Mononuclear cell (primary cell): ENCODE results near the gene STIM1. TPM values are rescaled to one million over a fixed set of nuclear protein-coding genes. Genes with fewer than 3 reads are reported as not detected.
A peak's percentile ranks its signal among the peaks of the same experiment; 100 is the strongest.
"Not testable (repeated sequence)": the region's sequence is repeated elsewhere in the genome, so short reads cannot be mapped to it uniquely, and the experiment has no call there.

ENCODE experiments used
- H3K27me3 ChIP-seq: 2 replicates; pipeline ENCODE4 v1.6.0; 2011; ENCODE audit warnings: low read length, control low read depth; ENCODE audit not compliant: insufficient read depth
- H3K4me1 ChIP-seq: 2 replicates; pipeline ENCODE4 v1.5.1; 2011; ENCODE audit warnings: mild to moderate bottlenecking, low read length, control low read depth; ENCODE audit not compliant: insufficient read depth
- H3K4me3 ChIP-seq: 2 replicates; pipeline ENCODE4 v1.5.1; 2011; ENCODE audit warnings: mild to moderate bottlenecking, low read length, moderate library complexity
- H3K9me3 ChIP-seq: 2 replicates; pipeline ENCODE4 v1.5.1; 2011; ENCODE audit warnings: low read depth, mild to moderate bottlenecking, control low read depth, low read length
- total RNA-seq: library from RNA; depleted of rRNA; stranded (reverse); fragments of >200 nt; gene quantifications from one replicate; pipeline ENCODE4 v1.2.3, GENCODE V29; 2012

The STIM1 gene
- 55.8 TPM for total RNA-seq

DNA sequence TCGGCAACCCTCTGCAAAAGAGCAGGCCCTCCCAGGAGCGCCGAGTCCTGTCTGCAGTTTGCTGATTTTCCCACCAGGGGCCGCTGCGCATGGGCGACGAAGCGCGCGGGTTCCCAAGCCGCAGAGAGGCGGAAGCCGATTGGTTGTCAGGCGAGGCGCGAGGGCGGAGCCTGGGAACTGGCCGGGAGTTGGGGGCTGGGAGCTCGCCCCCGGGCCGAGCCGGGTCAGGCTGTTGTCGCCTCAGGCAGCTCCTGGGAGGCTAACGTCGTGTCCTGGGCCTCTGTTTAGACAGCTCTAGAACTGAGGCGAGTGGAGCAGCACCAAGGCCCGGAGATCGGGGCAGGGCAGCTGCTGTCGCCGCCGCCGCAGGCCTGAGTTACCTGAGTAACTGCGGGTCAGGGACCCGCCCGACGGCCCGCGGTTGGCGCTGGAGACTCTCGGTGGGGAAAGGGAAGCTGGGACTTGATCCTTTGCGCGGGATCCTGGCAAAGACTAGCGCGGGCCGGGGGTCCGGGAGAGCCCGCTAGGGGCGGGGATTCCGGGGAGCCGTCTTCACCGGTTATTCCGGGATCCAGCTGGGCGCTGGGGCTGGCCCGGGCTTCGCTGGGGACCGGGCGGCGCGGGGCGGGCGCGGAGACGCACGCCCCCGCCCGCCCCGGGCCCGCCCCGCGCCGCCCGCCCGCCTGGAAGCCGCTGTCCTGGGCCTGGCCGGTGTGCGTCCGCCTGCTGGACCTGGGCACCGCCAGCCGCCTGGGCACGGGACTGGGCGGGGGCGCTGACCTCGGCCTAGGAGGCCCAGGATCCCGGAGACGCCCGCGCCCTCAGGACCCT is at the start of gene STIM1:
TSS of gene STIM1 (plus strand) at position 688 of the 831 bp plus-strand sequence. CDS start 607 bp downstream, outside the sequence.
- peaks cover 56% of the 10 kb centered on the region for H3K4me1 ChIP-seq
- H3K9me3 ChIP-seq = no peaks in the 10 kb centered on the region
- no peaks in the 10 kb centered on the region for H3K27me3 ChIP-seq
- H3K4me3 ChIP-seq = peak within 1 kb of the TSS; percentile 91

DNA sequence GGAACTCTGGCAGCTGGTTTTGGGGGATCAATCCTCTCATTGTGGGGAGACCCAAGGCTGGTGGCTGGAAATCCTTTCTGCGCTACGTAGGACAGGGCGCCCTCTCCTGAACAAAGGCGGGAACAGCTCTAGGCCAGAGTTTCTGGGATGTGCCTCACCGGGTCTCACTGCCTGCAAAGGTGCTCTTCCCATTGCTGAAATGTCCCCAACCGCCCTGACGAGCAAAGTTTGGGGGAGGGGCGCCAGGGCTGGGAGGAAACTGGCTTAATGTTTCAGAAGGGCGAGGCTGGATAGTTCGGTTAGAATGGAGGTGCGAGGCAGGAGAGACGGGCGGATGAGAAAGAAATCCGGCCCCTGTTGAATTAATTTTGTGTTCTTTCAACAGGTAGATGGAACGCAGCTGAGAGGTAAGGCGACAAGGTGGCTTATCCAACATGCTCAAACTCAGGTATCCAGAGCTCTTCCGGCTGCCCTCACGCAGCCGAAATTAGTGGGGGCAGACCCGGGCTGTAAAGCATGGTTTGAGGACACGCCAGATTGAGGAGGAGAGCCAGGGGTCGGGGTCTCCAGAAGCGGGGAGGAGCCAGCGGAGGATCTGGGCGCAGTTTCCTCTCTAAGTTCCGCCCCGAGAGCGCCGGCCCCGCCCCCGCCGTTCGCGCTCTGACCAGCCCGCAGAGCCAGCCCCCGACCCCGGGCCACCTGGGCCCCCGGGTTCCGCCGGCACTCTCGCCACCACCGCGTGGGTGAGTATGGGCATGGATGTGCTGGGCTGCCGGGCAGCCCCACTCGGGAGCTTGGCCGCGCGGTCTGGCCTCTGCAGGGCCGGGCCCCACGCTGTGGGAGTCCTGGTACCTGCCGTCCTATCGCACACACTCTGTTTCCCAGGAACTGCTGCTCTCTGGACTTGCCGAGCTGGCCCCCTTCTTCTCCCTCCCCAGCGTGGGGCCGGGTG is 47.3 kb upstream of the STIM1 start, which contains the start of gene PGAP2:
TSS of gene PGAP2 (plus strand) at position 652 of the 952 bp plus-strand sequence. CDS start 2,700 bp downstream, outside the sequence.
- Histone ChIP-seq H3K4me3 (peak within 1 kb of the TSS; percentile 86), H3K9me3 (no peaks in the 10 kb centered on the region), H3K4me1 (peaks cover 15% of the 10 kb centered on the region), H3K27me3 (no peaks in the 10 kb centered on the region)

DNA sequence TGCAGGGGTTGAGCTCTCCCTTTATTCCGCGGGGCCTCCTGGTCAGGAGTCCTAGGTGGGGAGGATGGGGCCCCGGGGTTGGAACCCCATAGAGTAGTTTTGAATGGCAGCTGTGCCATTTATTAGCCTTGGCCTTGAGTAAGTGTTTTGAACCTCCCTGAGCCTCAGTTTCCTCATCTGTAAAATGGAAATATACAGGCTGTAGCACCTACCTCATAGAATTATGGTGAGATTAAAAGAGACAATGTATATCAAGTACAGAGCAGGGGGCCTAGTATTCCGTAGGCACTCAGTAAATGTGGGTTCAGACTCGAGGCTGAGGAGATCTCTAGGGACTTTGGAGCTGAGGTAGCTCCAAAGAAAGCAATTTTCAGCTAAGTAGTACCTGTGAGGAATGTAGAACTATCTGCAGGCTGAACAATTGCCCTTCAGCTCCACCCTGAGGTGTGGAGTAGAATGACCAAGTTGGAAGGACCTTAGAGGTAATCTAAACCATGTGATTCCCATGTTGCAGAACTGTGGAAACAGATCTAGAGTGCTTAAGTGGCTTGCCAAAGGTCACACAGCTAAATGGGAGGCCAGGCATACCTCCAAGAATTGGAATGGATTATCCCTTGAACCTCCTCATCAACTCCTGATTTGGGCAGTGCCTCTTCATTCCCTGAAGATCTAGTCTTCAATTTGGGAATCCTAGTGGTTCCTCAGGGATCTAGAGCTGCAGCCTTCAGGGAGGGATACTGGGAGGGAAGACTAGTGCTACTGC is 46.4 kb upstream of the STIM1 start:
- peaks cover 15% of the 10 kb centered on the region for H3K4me1 ChIP-seq
- no peaks in the 10 kb centered on the region for H3K9me3 ChIP-seq
- no peaks in the 10 kb centered on the region for H3K27me3 ChIP-seq
- peak overlapping the region; percentile 86 for H3K4me3 ChIP-seq

DNA sequence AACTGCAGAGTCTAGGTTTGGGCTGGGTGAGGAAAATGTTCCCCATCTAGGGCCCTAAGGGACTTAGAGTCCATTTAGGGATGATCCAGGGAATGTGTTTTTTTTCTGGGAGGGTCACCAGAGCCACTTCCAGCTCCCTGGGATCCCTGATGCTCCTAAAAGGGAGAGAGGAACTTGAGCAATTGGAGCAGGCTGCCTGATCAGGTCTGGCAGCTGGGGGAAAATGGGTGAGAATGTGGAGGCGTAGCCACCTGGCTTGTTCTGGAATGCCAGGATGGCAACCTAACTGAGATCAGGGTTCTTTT is 45.9 kb upstream of the STIM1 start:
- peaks cover 15% of the 10 kb centered on the region for H3K4me1 ChIP-seq
- H3K9me3 ChIP-seq = no peaks in the 10 kb centered on the region
- no peak overlapping the region for H3K4me3 ChIP-seq
- no peaks in the 10 kb centered on the region for H3K27me3 ChIP-seq

DNA sequence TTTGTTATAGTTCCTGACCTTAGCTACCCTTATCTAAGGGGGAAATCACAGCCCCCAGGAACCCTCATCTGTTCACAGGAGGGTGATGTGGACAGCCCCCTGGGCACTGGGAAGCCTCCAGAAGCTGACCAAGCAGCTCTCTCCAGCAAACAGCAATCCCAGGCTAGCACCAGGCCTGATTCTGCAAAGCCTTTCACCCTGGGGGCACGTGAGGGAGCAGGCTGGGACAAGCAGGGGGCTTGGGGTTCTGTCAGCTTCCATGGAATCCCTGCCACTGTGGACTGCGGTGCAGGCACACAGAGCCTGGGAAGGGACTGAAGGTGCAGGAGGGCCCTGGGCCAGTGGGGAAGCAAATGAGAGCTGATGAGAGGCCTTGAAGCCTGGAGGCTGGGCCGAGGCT is 45.0 kb upstream of the STIM1 start:
- no peaks in the 10 kb centered on the region for H3K9me3 ChIP-seq
- H3K4me1 ChIP-seq = peaks cover 15% of the 10 kb centered on the region
- no peaks in the 10 kb centered on the region for H3K27me3 ChIP-seq
- H3K4me3 ChIP-seq = no peak overlapping the region

DNA sequence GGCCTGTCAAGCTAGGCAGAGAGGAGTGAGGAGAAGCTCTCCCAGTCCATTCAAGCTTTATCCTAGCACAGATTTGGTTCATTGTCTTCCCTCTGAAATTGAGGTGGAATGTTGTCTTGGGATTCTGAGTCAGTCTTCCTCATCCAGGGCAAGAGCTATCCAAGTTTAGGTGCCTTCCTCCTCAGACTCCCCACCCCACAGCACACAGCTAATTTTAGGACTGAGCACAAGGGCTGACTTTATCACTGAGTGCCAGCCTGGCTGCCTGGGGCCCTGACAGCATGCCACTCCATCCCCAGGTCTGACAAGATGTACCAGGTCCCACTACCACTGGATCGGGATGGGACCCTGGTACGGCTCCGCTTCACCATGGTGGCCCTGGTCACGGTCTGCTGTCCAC is 44.5 kb upstream of the STIM1 start:
- Histone ChIP-seq H3K4me3 (no peak overlapping the region), H3K9me3 (no peaks in the 10 kb centered on the region), H3K27me3 (no peaks in the 10 kb centered on the region), H3K4me1 (peaks cover 15% of the 10 kb centered on the region)

DNA sequence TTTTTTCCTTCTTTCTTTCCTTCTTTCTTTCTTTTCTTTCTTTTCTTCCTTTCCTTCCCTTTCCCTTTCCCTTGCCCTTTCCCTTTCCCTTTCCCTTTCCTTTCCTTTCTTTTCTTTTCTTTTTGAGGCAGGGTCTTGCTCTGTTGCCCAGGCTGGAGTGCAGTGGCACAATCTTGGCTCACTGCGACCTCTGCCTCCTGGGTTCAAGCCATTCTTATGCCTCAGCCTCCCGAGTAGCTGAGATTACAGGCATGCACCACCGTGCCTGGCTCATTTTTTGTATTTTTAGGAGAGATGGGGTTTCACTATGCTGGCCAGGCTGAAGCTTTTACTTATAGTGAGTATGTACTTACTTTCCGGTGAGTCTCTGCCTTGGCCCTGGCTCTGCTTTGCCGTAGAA is 40.6 kb upstream of the STIM1 start:
- not testable (repeated sequence) for H3K4me3 ChIP-seq, H3K27me3 ChIP-seq, H3K4me1 ChIP-seq, H3K9me3 ChIP-seq

DNA sequence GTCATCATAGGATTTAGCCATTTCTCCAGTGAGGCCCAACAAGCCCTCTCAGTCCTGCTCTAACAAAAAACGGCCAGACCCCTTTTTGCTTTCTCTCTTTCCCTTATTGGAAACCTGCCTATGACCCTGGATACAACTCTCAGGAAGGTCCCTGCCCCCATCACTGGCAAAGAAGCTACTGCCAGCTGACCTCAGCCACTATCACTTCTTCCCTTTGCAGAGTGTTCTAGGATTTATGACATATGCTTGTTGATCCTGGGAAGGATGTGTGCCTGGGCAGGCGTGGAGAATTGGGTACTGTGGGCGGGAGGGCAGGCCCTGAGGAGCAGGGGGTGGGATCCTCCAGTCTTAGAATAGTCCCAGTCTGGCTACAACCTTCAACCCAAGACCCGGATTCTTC is 39.6 kb upstream of the STIM1 start:
- no peaks in the 10 kb centered on the region for H3K9me3 ChIP-seq
- H3K4me3 ChIP-seq = no peak overlapping the region
- H3K27me3 ChIP-seq = no peaks in the 10 kb centered on the region
- no peaks in the 10 kb centered on the region for H3K4me1 ChIP-seq

DNA sequence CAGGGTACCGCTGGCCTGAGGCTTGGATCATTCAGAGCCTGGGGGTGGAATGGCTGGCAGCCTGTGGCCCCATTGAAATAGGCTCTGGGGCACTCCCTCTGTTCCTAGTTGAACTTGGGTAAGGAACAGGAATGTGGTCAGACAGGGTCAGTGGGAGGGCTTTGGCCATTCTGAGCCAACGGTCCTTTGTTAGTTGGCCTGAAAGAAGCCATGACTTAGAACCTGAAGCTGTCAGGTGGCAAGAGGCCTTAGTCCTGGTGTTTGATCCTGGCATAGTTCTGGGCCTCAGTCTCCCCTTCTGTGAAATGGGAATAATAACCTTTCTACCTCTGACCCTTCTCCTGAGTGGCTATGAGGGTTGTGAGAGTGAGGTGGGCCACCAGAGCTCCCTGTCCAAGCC is 38.8 kb upstream of the STIM1 start:
- no peak overlapping the region for H3K4me3 ChIP-seq
- no peaks in the 10 kb centered on the region for H3K4me1 ChIP-seq
- H3K9me3 ChIP-seq = no peaks in the 10 kb centered on the region
- H3K27me3 ChIP-seq = no peaks in the 10 kb centered on the region

DNA sequence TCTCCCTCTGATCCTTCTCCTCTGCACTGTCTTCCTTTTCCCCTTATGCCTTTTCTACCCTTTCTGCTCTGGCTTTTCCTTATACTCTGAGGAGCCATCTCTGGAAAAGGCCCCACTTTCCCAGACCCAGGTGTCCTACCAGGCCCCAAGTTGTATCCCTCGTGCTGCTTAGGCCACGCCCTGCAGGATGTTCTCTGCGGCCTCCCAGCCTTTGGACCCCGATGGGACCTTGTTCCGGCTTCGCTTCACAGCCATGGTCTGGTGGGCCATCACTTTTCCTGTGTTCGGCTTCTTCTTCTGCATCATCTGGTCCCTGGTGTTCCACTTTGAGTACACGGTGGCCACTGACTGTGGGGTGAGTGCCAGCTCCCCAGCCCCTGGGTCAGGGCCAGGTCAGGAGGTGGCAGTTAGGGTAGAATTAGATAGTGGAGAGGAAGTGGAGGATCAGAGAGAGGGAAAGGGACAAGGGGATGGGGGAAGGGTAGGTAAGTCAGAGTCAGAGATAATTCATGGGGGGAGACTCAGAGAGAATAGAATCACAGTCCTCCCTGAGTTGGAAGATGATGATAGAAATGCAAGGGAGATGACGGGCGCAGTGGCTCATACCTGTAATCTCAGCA is 38.2 kb upstream of the STIM1 start:
- no peak overlapping the region for H3K4me3 ChIP-seq

DNA sequence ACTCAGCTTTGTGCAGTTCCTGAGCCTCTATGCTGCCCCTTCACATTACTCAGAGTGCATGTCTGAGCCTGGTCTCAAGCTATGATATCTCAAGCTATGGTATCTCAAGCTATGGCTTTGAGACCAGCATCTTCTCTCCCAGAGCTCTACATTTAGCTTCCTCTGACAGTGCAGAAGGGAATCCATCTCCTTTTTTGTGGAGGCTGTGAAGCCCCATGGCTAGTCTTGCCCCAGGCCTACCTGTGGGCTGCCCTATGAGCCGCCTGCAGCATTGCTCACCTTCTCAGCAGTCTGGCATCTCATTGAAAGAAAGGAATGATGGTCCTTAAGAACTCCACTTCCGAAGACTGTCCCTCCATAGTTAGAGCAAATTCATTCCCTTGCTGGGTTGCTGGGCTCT is 34.5 kb upstream of the STIM1 start:
- Histone ChIP-seq H3K27me3 (no peaks in the 10 kb centered on the region), H3K4me1 (peaks cover 16% of the 10 kb centered on the region), H3K9me3 (no peaks in the 10 kb centered on the region), H3K4me3 (no peak overlapping the region)

More for the DNA sequence above, 38.2 kb upstream of the STIM1 start:
- Histone ChIP-seq H3K9me3 (no peaks in the 10 kb centered on the region), H3K27me3 (no peaks in the 10 kb centered on the region), H3K4me1 (no peaks in the 10 kb centered on the region)

DNA sequence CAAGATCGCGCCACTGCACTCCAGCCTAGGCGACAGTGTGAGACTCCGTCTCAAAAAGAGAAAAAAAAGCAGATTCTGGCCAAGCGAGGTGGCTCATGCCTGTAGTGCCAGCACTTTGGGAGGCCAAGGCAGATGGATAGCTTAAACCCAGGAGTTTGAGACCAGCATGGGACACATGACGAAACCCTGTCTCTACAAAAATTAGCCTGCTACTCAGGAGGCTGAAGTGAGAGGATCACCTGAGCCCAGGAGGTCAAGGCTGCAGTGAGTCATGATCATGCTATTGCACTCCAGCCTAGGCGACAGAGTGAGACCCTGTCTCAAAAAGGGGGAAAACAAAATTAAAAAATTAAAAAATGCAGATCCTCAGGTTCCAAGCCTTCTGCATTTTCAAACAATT is 33.2 kb upstream of the STIM1 start:
- H3K4me1 ChIP-seq = peaks cover 28% of the 10 kb centered on the region
- H3K27me3 ChIP-seq = no peaks in the 10 kb centered on the region
- H3K4me3 ChIP-seq = no peak overlapping the region
- H3K9me3 ChIP-seq = no peaks in the 10 kb centered on the region

DNA sequence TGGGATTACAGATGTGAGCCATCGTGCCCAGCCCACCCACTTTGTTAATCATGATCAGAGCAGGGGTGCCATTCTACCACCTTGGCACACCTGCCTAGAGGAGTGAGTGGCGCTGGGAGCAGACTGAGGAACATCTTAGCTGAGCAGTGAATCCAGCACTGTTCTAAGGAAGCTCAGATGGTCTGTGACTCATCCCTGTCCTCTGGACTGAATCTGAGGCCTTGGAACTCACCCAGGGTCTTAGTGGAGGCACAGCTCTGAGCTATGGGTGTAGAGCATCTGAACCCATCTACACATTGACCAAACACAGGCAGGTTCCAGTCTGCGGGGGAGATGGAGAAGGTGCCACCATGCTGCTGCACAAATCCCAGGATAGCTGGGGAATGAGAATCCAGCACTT is 32.2 kb upstream of the STIM1 start:
- H3K9me3 ChIP-seq = no peaks in the 10 kb centered on the region
- H3K4me3 ChIP-seq = no peak overlapping the region
- no peaks in the 10 kb centered on the region for H3K27me3 ChIP-seq
- peaks cover 28% of the 10 kb centered on the region for H3K4me1 ChIP-seq

DNA sequence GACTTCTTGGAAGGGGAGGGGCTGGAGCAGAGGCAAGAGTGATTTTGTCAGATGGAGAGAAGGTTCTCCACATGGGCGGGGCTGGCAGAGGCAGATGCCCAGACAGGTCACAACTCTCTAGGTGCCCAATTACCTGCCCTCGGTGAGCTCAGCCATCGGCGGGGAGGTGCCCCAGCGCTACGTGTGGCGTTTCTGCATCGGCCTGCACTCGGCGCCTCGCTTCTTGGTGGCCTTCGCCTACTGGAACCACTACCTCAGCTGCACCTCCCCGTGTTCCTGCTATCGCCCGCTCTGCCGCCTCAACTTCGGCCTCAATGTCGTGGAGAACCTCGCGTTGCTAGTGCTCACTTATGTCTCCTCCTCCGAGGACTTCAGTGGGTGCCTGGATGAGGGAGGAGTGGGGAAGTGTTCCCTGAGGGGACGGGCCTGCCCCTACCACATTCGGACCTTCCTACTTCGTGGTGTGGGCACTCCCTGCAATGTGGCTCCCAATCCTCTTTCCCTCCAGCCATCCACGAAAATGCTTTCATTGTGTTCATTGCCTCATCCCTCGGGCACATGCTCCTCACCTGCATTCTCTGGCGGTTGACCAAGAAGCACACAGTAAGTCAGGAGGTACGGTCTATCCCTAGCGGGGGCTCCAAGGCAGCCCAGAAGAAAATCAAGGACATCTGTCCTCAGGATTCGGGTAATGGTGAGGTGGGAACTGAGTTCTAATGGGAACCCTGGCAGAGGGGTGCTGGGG is 31.5 kb upstream of the STIM1 start:
- H3K27me3 ChIP-seq = no peaks in the 10 kb centered on the region
- no peaks in the 10 kb centered on the region for H3K9me3 ChIP-seq
- peaks cover 29% of the 10 kb centered on the region for H3K4me1 ChIP-seq
- no peak overlapping the region for H3K4me3 ChIP-seq
